HepG2 (cell line): Measurements from ENCODE around the gene VAMP2. TPM values are rescaled to one million over a fixed set of nuclear protein-coding genes. Genes with fewer than 3 reads are reported as not detected.

Experiments
- MTA1 ChIP-seq: sonication (generic); formaldehyde crosslinking; IDR thresholded peaks from 2 replicates; pipeline ENCODE4 v1.4.0; 2020; ENCODE audit warnings: missing genetic modification reagents, mild to moderate bottlenecking, borderline replicate concordance
- NFKB2 ChIP-seq: sonication (generic); formaldehyde crosslinking; IDR thresholded peaks from 2 replicates; pipeline ENCODE4 v1.4.0; 2020; ENCODE audit warnings: missing genetic modification reagents, borderline replicate concordance
- SRSF9 ChIP-seq: fragments of 200-400 bp; formaldehyde crosslinking; IDR thresholded peaks from 2 replicates; pipeline ENCODE4 v1.6.1; 2018; ENCODE audit warnings: borderline replicate concordance, mild to moderate bottlenecking, low read depth, low read length; ENCODE audit not compliant: insufficient read depth, poor library complexity, severe bottlenecking
- STAT6 ChIP-seq: sonication (generic); formaldehyde crosslinking; IDR thresholded peaks from 2 replicates; pipeline ENCODE4 v1.4.0; 2020; ENCODE audit warnings: missing genetic modification reagents, mild to moderate bottlenecking, borderline replicate concordance
- ZBTB40 ChIP-seq, 2 experiments: fragments of 450-650 bp in 1 of 2; sonication (generic) in 1 of 2; formaldehyde crosslinking in 1 of 2; IDR thresholded peaks; 2 replicates each; pipeline versions ENCODE4 v1.6.1 to v1.8.0; 2016 to 2022; ENCODE audit warnings: antibody characterized with exemption in 1 of 2, mild to moderate bottlenecking in 1 of 2, missing genetic modification reagents in 1 of 2
- ZNF556 ChIP-seq: sonication (generic); formaldehyde crosslinking; IDR thresholded peaks from 2 replicates; pipeline ENCODE4 v1.4.0; 2020; ENCODE audit warnings: mild to moderate bottlenecking, missing genetic modification reagents, borderline replicate concordance
- polyA plus RNA-seq, 8 experiments: library from polyadenylated mRNA; depleted of rRNA in 3 of 8; stranded (reverse) in 7 of 8; unstranded in 1 of 8; fragments of >200 nt; fragmentation: Illumina TruSeq in 4 of 8; extraction: Trizol in 4 of 8; gene quantifications; 2 replicates each; pipeline versions ENCODE4 v1.2.1 to v1.2.3, GENCODE V29; 2011 to 2016; ENCODE audit warnings: low read depth in 4 of 8, missing spikeins in 1 of 8, mixed read lengths in 1 of 8; ENCODE audit not compliant: insufficient read depth in 1 of 8
- total RNA-seq, 5 experiments: library from RNA; depleted of rRNA; stranded (reverse); fragments of >200 nt; fragmentation: Illumina TruSeq; extraction: Trizol; gene quantifications; 2 replicates each; pipeline ENCODE4 v1.2.3, GENCODE V29; 2016; ENCODE audit warnings: low read depth in 1 of 5
- TF ChIP-seq, protein P1 (sequence below): IDR thresholded peaks from 2 replicates; pipeline ENCODE4 v1.6.1; 2016; ENCODE audit warnings: low read depth, missing genetic modification reagents, missing compliant biosample characterization
- TF ChIP-seq, protein P2 (sequence below): sonication (generic); formaldehyde crosslinking; IDR thresholded peaks from 2 replicates; pipeline ENCODE4 v1.8.1; 2023; ENCODE audit warnings: mild to moderate bottlenecking, missing genetic modification reagents

Gene VAMP2
- total and polyA plus RNA-seq, 2 of the 13 experiments (the other 11 are each of a cell fraction or from before 2014, with no cell fraction given): 3.9 to 17.2 TPM

DNA sequence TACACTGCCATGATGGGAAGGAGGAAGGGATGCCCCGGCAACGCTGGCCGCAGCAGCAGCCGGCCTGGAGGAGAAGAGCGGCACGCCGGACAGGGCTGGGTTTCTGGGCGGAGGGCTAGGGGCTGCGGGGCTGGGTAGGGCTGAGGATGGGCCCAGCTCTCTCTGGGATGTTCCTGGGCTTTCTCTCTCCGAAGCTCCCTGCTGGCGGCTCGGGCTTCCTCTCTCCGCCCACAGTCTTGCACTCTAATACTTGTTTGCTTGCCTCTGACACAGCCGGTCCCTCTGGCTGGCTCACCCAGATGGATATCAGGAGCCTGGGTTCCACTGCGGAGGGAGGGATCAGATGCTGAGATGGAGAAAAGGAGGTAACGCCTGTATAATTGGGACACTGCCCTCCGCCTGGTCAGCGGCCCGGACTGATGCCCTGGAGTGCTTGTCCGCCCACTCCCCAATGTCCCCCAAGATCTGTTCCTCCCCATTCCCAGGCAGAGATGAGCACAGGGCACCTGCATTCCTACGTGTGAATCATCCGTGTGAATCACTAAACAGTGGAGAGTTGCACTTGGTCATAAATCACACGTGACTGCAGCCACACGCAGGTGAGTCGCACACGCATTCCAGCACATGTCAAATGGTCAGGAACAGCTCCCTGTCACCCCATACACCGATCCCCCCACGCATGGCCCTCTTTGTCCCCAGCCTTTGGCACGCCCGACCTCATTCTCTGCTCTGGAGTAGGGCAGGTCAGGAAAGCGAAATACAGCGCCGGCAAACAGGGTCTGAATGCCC is 44.6 kb downstream of the VAMP2 start, which contains the start of gene ALOXE3 (continued):
- TF ChIP-seq, protein P1, sequence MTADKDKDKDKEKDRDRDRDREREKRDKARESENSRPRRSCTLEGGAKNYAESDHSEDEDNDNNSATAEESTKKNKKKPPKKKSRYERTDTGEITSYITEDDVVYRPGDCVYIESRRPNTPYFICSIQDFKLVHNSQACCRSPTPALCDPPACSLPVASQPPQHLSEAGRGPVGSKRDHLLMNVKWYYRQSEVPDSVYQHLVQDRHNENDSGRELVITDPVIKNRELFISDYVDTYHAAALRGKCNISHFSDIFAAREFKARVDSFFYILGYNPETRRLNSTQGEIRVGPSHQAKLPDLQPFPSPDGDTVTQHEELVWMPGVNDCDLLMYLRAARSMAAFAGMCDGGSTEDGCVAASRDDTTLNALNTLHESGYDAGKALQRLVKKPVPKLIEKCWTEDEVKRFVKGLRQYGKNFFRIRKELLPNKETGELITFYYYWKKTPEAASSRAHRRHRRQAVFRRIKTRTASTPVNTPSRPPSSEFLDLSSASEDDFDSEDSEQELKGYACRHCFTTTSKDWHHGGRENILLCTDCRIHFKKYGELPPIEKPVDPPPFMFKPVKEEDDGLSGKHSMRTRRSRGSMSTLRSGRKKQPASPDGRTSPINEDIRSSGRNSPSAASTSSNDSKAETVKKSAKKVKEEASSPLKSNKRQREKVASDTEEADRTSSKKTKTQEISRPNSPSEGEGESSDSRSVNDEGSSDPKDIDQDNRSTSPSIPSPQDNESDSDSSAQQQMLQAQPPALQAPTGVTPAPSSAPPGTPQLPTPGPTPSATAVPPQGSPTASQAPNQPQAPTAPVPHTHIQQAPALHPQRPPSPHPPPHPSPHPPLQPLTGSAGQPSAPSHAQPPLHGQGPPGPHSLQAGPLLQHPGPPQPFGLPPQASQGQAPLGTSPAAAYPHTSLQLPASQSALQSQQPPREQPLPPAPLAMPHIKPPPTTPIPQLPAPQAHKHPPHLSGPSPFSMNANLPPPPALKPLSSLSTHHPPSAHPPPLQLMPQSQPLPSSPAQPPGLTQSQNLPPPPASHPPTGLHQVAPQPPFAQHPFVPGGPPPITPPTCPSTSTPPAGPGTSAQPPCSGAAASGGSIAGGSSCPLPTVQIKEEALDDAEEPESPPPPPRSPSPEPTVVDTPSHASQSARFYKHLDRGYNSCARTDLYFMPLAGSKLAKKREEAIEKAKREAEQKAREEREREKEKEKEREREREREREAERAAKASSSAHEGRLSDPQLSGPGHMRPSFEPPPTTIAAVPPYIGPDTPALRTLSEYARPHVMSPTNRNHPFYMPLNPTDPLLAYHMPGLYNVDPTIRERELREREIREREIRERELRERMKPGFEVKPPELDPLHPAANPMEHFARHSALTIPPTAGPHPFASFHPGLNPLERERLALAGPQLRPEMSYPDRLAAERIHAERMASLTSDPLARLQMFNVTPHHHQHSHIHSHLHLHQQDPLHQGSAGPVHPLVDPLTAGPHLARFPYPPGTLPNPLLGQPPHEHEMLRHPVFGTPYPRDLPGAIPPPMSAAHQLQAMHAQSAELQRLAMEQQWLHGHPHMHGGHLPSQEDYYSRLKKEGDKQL (CRISPR knock-in tag): no peak
- 0 out of 2 replicates have a peak, but pooled peaks have one; percentile 7 for TF ChIP-seq ZNF556 (CRISPR knock-in tag)
- no peak for TF ChIP-seq MTA1 (CRISPR knock-in tag)
- no peak for TF ChIP-seq SRSF9
- TF ChIP-seq, protein P2, sequence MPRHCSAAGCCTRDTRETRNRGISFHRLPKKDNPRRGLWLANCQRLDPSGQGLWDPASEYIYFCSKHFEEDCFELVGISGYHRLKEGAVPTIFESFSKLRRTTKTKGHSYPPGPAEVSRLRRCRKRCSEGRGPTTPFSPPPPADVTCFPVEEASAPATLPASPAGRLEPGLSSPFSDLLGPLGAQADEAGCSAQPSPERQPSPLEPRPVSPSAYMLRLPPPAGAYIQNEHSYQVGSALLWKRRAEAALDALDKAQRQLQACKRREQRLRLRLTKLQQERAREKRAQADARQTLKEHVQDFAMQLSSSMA: no peak
- no peak for TF ChIP-seq STAT6 (CRISPR knock-in tag)
- TF ChIP-seq ZBTB40 (IDR thresholded peaks at IDR 0.05): no peak
- TF ChIP-seq ZBTB40 (CRISPR knock-in tag; IDR thresholded peaks at IDR 0.05): no peak
- peak; percentile 30; the same call in 1 of the 2 replicates for TF ChIP-seq NFKB2 (CRISPR knock-in tag)
